Measurements from ENCODE around the gene ARID5A.
"Not testable (repeated sequence)": the region's sequence is repeated elsewhere in the genome, so short reads cannot be mapped to it uniquely, and the experiment has no call there.

Gene ARID5A, protein sequence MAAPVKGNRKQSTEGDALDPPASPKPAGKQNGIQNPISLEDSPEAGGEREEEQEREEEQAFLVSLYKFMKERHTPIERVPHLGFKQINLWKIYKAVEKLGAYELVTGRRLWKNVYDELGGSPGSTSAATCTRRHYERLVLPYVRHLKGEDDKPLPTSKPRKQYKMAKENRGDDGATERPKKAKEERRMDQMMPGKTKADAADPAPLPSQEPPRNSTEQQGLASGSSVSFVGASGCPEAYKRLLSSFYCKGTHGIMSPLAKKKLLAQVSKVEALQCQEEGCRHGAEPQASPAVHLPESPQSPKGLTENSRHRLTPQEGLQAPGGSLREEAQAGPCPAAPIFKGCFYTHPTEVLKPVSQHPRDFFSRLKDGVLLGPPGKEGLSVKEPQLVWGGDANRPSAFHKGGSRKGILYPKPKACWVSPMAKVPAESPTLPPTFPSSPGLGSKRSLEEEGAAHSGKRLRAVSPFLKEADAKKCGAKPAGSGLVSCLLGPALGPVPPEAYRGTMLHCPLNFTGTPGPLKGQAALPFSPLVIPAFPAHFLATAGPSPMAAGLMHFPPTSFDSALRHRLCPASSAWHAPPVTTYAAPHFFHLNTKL

DNA sequence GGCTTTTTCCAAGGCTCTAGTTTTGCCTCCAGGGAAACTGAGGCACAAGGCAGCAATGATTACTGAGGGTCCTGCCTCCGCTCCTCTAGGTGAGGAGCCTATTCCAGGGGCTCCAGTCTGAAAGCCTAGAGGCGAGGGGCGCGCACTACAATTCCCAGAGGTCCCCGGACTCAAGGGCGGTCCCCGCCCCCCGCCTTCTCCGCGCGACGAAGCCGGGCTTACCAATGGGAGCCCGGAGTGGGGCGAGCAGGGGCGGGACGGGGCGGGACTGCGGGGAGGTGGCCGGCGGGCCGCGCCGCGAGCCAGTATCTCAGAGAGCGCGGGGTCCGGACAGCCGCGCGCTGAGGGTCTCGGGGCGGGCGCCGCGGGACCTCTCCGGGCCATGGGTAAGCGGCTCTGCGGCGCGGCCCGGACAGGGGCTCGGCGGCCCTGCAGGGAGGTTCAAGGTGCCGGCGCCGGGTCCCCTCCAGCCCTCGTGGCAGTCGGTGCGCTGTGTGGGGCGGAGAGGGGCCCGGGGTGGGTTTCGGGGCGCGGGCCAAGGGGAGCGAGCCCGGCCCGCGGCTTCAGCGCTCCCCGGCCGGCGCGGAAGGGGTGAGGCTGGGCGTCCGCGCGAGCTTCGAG lies at the start of gene ARID5A:
Gene ARID5A, plus strand, starts transcription at position 308 of the 621 bp plus-strand sequence. Its CDS starts 75 bp downstream, at position 383.
- peak; percentile 72 for DNase-seq

DNA sequence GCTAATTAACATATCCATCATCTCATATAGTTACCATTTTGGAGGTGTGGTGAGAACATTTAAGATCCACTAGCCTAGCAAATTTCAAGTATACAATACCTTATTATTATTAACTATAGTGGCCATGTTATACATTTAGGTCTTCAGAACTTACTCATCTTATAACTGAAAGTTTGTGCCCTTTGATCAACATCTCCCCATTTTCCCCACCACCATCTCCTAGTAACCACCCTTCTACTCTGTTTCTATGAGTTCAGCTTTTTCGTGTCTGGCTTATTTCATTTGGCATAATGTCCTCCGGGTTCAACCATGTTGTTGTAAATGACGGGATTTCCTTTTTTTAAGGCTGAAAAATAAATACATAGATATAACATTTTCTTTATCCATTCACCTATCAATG lies 47.3 kb upstream of the ARID5A start:
- no peak for DNase-seq

DNA sequence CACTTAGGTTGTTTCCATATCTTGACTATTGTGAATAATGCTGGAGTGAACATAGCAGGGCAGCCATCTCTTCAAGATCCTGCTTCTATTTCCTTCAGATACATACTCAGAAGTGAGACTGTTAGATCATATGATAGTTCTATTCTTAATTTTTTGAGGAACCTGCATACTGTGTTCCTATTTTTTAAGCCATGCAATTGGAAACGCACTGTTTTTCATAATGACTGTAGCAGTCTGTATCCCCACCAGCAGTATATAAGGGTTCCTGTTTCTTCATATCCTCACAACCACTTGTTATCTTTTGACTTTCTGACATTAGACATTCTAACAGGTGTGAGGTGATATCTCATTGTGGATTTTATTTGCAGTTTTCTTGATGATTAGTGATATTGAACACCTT lies 46.9 kb upstream of the ARID5A start:
- no peak for DNase-seq

DNA sequence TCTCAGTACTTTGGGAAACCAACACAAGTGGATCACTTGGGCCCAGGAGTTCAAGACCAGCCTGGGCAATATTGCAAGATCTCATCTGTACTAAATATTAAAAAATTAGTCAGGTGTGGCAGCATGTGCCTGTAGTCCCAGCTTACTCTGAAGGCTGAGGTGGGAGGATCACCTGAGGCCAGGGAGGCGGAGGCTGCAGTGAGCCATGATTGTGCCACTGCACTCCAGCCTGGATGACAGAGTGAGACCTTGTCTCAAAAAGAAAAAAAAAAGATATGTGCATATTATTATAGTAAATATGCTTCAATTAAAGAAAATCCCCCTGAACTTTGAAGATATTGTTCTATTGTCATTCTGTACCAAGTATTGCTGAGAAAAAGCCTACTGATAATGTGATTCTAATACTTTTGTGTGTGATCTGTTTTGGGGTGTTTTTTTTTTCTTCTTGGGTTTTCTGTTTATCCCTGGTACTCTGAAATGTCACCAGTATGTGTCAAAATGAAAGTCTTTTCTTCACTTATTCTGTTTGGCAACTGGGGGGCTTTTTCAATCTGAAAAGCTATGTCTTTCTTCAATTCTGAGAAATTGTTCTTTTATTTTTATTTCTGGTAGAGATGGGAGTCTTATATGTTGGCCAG lies 44.6 kb upstream of the ARID5A start:
- DNase-seq = no peak

DNA sequence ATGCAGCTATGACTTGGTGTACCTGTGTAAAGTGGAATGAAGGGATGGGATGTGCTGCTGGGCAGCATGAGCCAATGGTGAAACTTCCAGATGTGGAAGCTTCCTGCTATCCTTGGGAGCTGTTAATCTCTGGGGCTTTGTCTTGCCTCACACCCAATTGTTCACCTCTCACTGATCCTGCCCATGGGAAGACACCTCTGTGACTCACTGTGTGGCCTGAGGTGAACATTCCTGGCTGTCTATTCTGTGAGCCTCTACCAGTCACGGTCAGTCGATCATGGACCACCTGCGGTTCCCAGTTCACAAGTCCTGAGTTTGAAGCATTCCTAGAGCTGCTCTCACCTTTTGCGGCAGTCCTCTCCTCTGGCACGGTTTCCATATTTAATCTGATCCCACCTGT lies 43.5 kb upstream of the ARID5A start:
- no peak for DNase-seq

DNA sequence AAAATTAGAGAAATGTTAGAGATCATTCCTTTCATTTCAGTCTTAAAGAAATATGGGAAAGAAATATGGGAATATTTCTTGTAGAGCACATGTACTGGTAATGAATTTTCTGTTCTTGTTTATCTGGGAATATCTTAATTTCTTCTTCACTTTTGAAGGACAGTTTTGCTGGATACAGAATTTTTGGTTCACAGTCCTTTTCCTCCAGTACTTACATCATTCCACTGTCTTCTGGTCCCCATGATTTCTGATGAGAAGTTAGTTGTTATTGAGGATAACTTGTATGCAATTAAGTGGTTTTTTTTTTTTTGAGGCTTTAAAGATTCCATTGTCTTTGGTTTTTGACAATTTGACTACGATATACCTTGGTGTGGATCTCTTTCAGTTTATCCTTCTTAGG lies 42.4 kb upstream of the ARID5A start:
- no peak for DNase-seq

DNA sequence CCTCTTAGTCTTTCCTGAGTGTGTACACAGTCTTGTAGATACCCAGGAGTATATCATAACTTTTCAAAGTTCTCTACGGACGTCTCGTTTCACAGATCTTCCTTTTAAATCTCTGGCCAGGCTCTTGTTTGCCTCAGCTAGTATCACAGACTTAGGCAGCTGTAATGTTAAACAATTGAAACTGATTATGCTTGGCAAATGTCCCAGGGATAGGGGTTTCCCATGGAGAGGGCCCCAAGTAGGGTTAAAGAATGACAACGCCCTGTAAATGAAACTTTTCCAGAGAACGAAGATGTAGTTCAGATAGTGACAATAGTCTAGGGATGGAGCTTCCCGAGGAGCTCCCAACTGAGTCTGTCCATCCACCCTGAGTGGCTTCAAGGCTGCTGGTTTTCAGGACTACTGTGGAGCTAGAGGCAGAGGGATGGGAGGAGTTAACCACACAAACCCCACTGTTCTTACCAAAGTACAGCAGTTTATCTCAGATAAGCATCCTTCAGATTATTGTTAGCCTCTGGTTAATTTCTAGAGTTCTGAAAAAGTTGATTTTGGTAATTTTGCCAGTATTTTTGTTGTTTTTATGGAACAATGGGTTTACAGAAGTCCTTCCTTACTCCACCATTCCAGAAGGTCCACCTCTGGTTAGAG lies 40.4 kb upstream of the ARID5A start:
- DNase-seq = no peak

DNA sequence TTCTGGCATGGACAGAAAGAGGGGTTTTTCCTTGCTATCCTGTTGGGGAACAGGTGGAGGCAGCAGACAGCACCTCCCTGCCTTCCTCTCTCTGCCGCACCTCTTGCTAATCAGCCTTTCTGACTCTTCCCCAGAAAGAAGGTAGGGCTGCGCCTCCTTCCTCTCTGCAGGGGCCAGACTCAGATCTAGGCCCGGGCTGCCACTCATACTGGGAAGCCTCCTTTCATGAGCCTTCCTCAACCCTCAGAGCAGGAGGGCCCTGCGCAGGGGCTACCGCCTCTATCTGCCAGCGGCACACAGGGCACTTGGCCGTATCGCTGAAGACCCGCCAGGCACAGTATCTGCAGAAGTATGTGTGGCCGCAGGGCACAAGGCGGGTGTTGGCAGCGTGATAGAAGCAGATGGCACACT lies 38.5 kb upstream of the ARID5A start:
- DNase-seq = peak; percentile 5

DNA sequence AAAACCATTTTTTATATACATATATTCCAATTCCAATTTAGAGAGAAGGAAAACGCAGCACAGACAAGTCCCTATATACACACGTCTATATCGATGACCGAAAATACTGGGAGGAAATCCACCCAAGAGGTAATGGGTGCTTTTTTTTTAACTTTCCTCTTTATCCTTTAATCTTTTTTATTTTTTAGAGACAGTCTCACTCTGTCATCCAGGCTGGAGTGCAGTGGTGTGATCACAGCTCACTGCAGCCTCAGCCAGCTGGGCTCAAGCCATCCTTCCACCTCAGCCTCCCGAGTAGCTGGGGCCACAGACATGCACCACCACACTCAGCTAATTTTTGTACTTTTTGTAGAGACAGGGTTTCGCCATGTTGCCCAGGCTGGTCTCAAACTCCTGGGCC lies 37.9 kb upstream of the ARID5A start:
- DNase-seq = not testable (repeated sequence)

DNA sequence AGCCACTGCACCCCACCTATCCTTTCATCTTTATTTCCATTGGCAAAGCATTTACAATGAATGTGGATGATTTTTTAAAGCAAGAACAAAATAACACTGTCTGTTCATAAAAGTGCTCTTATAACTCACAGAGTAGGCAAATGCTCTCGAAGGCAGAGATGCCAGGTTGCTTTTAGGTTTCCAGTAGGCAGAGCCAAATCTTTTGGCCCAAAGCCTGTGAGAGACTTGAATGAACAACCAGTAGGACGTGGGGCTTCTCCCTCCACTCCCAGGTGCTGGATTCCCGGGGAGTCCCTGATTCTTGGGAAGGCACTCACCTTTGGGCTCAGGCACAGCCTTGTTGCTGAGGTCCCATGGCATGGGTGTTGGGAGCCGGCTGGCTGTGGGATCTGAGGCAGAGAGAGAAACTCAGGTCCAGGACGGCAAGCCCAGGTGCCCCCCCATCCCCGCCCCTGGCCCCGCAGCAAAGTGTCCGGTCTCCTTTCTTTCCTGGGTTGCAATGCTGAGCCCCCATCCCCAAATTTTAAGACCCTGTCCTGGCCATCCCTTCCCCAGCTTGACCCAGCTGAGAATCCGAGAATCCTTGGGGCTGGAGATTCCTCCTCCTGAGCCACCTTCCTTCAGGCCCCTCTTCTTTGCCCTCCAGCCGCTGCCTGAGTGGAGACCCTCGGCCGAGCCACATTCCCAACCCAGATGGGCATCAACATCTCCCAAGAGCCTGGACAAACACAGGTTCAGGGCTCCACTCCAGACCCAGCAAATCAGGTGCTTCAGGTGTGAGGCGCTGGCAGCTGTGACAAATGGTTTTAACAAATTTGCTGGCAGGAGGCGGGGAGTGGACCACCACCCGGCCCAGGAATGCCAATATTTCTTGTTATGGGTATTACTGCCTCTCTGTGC lies 37.2 kb upstream of the ARID5A start:
- DNase-seq = no peak

DNA sequence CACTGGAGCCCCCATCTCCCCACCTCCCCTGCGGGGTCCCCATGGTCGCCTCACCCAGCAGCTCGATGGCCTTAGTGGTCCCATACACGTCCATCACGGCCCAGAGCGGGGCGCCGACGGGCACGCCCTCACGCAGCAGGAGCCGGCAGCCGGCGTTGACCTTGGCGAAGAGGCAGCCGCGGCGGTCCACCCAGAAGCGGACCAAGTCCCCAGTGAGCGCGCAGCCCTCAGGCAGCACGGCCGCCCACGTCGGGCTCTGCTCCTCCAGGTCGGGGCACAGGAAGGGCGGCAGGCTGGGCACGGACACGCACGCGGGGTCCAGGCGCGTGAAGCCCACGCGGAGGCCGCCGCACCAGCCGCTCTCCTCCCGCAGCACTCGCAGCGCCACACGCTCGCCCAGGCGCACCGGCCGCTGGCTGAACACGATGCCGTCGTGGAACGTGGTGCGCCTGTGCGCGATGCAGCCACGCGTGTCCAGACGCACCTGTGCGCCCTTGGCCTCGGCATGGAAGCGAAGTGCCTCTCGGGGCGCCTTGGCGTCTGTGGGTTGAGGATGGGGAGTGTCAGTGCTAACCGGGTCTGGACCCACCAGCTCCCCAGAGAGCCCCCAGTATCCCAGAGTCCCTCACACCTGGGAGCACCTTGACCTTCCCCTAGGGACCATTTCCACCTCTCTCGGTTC lies 36.0 kb upstream of the ARID5A start:
- no peak for DNase-seq

DNA sequence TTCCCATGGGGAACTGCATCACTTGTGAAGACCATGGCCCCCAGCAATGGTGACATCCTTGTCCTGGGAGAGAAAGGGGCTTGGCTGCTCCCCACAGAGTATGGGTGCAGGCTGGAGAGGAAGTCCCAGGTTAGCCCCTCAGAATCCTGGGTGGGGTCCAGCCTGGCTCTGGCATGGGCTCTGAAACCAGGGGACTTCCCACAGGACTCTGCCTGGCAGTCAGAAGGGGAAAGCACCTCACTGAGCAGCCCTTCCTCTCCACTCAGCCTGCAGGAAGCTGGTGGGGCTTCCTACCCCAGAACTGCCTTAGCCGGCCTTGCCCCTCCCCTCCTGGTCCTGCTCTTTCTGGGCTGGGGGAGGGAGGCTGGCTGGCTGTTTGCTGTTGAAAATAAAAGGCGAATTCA lies 35.1 kb upstream of the ARID5A start:
- no peak for DNase-seq

DNA sequence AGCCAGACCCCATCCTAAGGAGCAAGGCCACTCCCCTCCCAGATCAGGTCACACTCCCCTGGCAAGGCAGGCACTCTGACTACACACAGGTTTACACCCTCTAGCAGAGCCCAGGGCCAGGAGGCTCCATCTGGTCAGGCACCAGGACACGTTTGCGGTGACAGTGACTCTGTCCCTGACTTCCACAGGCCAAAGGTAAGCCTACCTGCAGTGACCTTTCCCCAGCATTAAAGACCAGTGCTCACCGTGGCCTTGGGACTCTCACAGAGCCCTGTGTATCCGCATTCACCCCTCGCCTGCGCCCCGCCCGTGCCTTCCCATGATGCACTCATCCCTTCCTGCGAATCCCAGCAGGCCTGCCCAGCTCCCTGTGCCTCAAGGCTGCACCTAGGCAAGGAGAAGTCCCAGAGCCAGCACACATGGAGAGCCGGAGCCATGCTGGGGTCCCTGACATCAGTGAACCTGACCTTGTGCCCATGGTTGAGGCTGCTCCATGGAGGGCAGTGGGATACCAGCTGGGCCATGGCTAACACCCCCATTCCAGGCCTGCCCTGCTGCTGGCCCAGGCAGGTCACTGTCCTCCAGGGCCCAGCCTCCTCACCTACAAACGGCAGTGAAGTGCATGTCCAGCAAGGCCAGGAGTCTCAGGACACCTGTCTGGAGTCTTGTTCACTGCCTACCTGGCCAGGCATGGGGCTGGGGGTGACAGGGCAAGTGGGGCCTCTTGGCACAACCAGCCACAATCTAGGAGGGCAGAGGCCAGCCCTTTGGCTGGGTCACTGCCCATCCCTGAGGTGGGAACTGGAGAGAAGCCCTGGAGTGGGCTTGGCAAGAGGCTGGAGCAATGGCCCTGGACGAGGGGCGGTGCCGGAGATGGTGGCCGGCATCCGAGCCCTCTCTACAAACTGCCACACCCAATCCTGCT lies 34.4 kb upstream of the ARID5A start:
- no peak for DNase-seq

DNA sequence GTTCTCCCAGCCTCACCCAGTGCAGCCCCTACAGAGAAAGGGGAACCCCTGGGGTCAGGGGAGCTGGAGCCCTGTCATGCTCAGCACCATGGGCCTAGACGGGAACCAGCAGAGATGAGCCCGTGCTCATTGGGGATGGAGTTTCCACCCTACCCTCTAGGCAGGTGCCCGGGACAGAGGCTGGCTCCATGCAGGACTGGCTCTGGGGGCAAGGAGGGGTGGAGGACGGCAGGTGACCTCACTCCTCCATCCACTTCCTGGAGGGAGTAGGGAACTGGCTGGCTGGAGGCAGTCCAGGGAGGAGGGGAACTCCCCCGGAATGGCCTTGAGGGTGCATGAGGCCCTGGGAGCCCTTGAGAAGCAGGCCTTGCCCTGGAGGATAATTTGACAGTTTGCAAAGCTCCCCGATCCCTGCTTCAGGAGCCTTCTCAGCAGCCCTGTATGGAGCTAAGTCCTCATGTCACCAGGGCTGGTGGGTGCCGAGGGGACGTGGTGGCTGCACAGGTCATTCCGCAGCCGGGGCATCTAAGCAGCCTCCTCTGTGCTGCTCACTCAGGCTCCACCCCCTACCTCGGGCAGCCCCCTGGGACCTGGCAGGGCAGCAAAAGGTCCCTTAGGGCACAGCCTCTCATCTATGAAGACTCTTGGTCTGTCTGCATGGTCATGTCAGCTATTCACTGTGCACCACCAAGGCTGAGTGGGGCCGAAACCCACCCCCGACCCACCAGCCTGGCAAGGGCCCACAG lies 33.5 kb upstream of the ARID5A start:
- DNase-seq = no peak

DNA sequence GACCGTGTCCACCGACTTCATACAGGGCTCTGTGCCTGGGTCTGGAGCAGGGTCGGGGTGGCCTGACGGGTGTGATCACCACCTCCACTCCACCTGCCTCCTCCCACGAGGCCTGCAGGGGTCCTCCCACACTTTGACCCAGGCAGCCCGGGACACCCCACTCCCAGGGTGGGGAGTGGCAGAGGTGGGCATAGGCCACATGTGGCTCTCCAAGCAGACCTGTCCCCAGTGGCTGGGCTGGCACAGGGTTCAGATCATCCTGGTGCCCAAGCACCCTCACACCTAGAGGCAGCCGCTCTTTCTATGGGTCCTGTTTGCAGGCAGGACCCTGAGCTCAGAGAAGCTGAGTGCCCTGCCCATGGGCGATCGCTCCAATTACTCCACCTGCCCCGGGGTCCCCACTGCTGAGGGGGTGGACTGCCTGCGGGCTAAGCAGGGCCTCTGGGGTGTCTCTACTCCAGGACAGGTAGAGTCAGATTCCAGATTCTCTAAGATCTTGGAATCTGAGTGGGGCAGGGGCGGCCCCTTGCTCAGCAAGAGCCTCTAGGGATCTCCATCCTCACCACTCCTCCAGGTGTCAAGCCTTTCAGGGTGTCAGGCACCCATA lies 32.8 kb upstream of the ARID5A start:
- DNase-seq = no peak

DNA sequence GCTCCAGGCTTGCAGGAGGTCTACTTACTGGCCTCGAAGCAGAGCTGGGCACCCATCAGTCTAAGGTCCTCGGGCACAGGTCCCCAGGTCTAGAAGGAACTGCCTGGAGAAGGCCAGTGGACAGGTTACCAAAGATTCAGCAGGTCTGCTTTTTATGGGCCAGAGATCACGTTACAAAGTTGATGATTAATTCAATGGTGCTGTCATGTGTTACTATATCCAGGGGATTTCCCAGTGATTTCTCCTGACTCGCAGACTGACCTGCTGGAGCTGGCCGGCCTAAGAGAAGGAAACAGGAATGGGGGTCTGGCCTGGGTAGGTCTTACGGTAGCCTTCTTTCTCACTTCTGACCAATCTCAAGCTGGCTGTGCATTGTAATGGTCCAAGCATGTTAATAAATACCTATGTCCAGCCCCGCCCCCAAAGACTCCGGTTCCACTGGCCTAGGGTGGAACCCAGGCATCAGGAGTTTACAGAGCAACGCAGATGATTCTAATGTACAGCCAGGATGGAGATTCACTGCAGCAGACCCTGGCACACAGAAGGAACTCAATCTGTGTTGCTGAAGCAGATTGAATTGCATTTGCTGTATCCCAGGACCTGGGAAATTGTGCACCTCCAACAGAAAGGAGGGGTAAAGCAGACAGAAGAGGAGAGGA lies 31.2 kb upstream of the ARID5A start, which contains the start of gene NEURL3:
Gene NEURL3, minus strand, starts transcription at position 127 of the 659 bp plus-strand sequence. Its CDS starts 71 bp downstream, at position 56.
- DNase-seq = no peak

DNA sequence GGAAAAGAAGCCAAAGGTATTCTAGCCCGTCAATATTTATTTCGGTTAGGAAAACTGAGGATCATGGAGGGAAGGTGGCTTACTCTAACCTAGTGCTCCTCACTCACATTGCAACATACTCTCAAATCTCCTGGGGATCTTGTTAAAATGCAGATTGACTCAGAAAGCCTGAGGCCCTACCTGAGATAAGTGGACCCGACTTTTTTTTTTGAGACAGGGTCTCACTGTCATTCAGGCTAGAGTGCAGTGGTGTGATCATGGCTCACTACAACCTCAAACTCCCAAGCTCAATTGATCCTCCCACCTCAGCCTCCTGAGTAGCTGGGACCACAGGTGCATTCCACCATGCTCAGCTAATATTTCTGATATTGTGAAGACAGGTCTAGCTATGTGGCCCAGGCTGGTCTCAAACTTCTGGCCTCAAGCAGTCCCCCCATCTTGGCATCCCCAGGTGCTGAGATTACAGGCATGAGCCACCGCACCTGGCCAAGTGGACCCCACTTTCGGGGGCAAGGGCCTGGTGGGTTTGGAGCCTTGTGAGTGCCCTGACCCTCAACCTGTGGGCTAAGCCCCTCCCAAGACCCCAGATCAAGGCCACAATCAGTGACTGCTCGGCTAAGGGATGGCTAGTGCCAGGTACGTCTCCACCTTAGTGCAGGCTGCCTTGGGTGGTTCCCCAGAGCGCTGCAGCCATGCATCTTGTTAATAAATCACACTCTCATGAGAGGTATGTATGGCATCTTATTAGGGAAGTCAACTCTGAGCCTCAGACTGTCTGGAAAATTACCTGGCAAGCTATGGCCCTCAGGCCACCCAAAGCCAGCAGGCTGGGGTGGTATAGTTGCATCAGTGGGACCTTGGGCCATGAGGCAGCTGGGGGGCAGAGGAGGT lies 30.3 kb upstream of the ARID5A start:
- no peak for DNase-seq

Data from NCI-H1694 treated with DMSO at 0.1 percent for 48 hours (cell line).